RWPE2 (cell line): Measurements from ENCODE around the gene RNU1-2.

Source experiments
- ATAC-seq: fragments of 200-7000 bp; cut with Tn5 transposase; 3 replicates; pipeline ENCODE4 v1.9.1; 2021; ENCODE audit warnings: low read depth
- DNase-seq: peaks from one replicate; pipeline ENCODE4 v3.0.0-alpha.2; 2020; ENCODE audit warnings: low spot score
- H3K27ac ChIP-seq: fragments of 450-650 bp; 2 replicates; pipeline ENCODE4 v1.5.1; 2017; ENCODE audit warnings: mild to moderate bottlenecking; ENCODE audit not compliant: poor library complexity, severe bottlenecking
- H3K27me3 ChIP-seq: fragments of 250-450 bp; sonication (Bioruptor Pico); 2 replicates; pipeline ENCODE4 v1.5.1; 2021; ENCODE audit warnings: mild to moderate bottlenecking, moderate library complexity; ENCODE audit not compliant: insufficient read depth, poor library complexity, severe bottlenecking
- H3K36me3 ChIP-seq: fragments of 250-450 bp; sonication (Bioruptor Pico); 2 replicates; pipeline ENCODE4 v1.5.1; 2020; ENCODE audit warnings: low read depth, mild to moderate bottlenecking, moderate library complexity
- H3K4me1 ChIP-seq: fragments of 250-450 bp; sonication (Bioruptor Pico); 2 replicates; pipeline ENCODE4 v1.5.1; 2021; ENCODE audit warnings: mild to moderate bottlenecking, moderate library complexity; ENCODE audit not compliant: insufficient read depth, poor library complexity, severe bottlenecking
- H3K4me3 ChIP-seq: fragments of 250-450 bp; sonication (Bioruptor Pico); 2 replicates; pipeline ENCODE4 v1.5.1; 2021; ENCODE audit warnings: mild to moderate bottlenecking, moderate library complexity; ENCODE audit not compliant: severe bottlenecking
- H3K9me3 ChIP-seq: fragments of 250-450 bp; sonication (Bioruptor Pico); 2 replicates; pipeline ENCODE4 v1.5.1; 2021; ENCODE audit warnings: mild to moderate bottlenecking, moderate library complexity; ENCODE audit not compliant: severe bottlenecking
- CTCF ChIP-seq: fragments of 450-650 bp; IDR thresholded peaks from one replicate; pipeline ENCODE4 v1.5.1; 2017; ENCODE audit warnings: mild to moderate bottlenecking, moderate library complexity; ENCODE audit not compliant: poor library complexity, severe bottlenecking

The RNU1-2 gene

DNA sequence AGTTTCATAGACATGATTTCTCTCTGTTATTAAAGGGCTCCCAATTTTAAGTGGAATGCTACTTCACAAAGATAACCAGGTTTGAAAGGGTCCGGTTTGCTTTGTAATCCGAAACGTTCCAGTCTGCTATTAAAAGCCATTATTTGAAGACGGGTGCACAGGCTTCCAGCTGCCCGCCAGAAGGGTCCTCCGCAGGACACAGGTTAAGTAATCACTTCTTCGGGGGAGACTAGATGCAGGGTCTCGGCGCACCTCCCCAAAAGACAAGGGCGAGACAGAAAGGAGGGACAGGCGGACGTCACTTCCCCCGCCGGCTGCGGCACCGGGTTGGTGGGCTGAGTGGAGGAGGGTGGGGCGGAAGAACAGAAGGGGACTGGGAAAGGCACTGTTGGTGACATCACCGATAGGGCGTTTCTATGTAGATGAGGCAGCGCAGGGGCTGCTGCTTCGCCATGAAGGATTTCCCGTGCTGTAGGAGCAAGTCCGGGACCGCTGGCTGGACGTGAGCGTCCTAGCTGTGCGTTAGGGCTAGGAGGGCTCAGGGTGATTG, 8.9 kb downstream of the RNU1-2 start:
- Histone ChIP-seq H3K27me3 (no peaks in the 10 kb centered on the region), H3K36me3 (no peaks in the 10 kb centered on the region), H3K4me3 (peak overlapping the region; percentile 36), H3K27ac (peak overlapping the region; percentile 90), H3K9me3 (peaks cover 3% of the 10 kb centered on the region), H3K4me1 (peaks cover 17% of the 10 kb centered on the region)
- DNase-seq: peak; percentile 100
- ATAC-seq: peak; percentile 96
- no peak for TF ChIP-seq CTCF

DNA sequence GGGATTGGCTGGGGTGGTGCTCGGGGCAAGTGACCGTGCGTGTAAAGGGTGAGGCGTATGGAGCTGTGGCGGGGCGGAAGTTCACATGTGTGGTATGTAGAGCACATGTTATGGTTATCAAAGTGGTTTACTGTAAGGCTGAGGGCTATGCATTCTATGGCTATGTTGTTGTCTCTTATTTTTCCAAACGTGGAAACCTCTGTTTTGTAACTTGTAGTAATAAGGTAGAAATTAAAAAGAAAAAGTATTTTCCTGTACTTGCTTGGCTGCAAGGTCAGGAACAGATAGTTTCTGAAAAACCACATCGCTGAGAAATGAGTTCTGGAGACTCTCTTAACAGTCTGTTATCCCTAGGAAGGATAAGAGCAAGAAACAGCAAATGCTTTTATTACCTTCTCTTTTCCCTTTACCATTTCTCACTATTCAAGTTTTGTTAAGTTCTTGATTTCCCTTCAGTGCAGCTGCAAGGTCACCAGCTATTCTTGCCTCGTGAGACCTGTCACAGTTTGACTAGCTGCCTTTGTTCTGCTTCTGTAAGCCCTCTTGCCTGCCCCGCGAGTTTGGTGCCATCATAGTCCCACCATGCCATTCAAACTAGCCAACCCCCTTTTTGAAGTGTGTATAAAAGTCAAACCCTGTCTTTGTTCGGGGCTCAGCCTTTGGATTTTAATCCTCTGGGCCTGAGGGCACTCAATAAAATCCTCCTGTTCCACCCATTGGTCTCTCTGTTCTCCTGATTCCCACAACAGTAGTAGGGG, 9.5 kb downstream of the RNU1-2 start:
- DNase-seq (no peak), ATAC-seq (peak; percentile 78)
- H3K27ac ChIP-seq: peak overlapping the region; percentile 90
- H3K36me3 ChIP-seq: no peaks in the 10 kb centered on the region
- TF ChIP-seq CTCF: no peak
- H3K9me3 ChIP-seq: peaks cover 3% of the 10 kb centered on the region
- H3K4me3 ChIP-seq: peak overlapping the region; percentile 36
- H3K4me1 ChIP-seq: peaks cover 17% of the 10 kb centered on the region
- H3K27me3 ChIP-seq: no peaks in the 10 kb centered on the region

GRCh38 chr1:16905868-16906702, 10.3 kb downstream of the RNU1-2 start:
- H3K4me1 ChIP-seq: peaks cover 17% of the 10 kb centered on the region
- H3K36me3 ChIP-seq: no peaks in the 10 kb centered on the region
- H3K27ac ChIP-seq: peak overlapping the region; percentile 90
- DNase-seq: no peak
- no peak for ATAC-seq
- no peak for TF ChIP-seq CTCF
- no peaks in the 10 kb centered on the region for H3K27me3 ChIP-seq
- peaks cover 3% of the 10 kb centered on the region for H3K9me3 ChIP-seq
- H3K4me3 ChIP-seq: no peak overlapping the region

GRCh38 chr1:16906873-16907272, 11.1 kb downstream of the RNU1-2 start:
- H3K4me1 ChIP-seq: peaks cover 17% of the 10 kb centered on the region
- no peak overlapping the region for H3K27ac ChIP-seq
- H3K27me3 ChIP-seq: no peaks in the 10 kb centered on the region
- H3K4me3 ChIP-seq: no peak overlapping the region
- peaks cover 3% of the 10 kb centered on the region for H3K9me3 ChIP-seq
- TF ChIP-seq CTCF: no peak
- ATAC-seq (no peak), DNase-seq (no peak)
- no peaks in the 10 kb centered on the region for H3K36me3 ChIP-seq
